Neural progenitor cell (in vitro differentiated cells): Measurements from ENCODE around the gene PPP1R16B.

Experiments
- EZH2 ChIP-seq: fragments of 200-600 bp; sonication (generic); IDR thresholded peaks from 2 replicates; pipeline ENCODE4 v1.6.1; 2017; ENCODE audit warnings: antibody characterized with exemption, mild to moderate bottlenecking, moderate library complexity
- TF ChIP-seq, protein P1 (sequence below): fragments of 200-600 bp; sonication (generic); IDR thresholded peaks from 2 replicates; pipeline ENCODE4 v1.5.1; 2017; ENCODE audit warnings: antibody characterized with exemption, mild to moderate bottlenecking

GRCh38 chr20:38903335-38903734 is 97.8 kb downstream of the PPP1R16B start:
- TF ChIP-seq, protein P1, sequence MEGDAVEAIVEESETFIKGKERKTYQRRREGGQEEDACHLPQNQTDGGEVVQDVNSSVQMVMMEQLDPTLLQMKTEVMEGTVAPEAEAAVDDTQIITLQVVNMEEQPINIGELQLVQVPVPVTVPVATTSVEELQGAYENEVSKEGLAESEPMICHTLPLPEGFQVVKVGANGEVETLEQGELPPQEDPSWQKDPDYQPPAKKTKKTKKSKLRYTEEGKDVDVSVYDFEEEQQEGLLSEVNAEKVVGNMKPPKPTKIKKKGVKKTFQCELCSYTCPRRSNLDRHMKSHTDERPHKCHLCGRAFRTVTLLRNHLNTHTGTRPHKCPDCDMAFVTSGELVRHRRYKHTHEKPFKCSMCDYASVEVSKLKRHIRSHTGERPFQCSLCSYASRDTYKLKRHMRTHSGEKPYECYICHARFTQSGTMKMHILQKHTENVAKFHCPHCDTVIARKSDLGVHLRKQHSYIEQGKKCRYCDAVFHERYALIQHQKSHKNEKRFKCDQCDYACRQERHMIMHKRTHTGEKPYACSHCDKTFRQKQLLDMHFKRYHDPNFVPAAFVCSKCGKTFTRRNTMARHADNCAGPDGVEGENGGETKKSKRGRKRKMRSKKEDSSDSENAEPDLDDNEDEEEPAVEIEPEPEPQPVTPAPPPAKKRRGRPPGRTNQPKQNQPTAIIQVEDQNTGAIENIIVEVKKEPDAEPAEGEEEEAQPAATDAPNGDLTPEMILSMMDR = no peak
- no peak for TF ChIP-seq EZH2
